Measurements from ENCODE around the gene CHST12. TPM values are rescaled to one million over a fixed set of nuclear protein-coding genes. Genes with fewer than 3 reads are reported as not detected.

CHST12 gene
- total and polyA plus RNA-seq, 7 donors = 1.2 to 11.9 (median 10.3) TPM

DNA sequence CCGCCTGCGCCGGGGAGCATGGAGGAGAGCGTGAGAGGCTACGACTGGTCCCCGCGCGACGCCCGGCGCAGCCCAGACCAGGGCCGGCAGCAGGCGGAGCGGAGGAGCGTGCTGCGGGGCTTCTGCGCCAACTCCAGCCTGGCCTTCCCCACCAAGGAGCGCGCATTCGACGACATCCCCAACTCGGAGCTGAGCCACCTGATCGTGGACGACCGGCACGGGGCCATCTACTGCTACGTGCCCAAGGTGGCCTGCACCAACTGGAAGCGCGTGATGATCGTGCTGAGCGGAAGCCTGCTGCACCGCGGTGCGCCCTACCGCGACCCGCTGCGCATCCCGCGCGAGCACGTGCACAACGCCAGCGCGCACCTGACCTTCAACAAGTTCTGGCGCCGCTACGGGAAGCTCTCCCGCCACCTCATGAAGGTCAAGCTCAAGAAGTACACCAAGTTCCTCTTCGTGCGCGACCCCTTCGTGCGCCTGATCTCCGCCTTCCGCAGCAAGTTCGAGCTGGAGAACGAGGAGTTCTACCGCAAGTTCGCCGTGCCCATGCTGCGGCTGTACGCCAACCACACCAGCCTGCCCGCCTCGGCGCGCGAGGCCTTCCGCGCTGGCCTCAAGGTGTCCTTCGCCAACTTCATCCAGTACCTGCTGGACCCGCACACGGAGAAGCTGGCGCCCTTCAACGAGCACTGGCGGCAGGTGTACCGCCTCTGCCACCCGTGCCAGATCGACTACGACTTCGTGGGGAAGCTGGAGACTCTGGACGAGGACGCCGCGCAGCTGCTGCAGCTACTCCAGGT, 29.7 kb downstream of the CHST12 start:
- Histone ChIP-seq H3K4me3 (no peak overlapping the region), H3K4me1 (no peaks in the 10 kb centered on the region), H3K27ac (no peak overlapping the region), H3K36me3 (peaks cover 8 to 45% (median 21%) of the 10 kb centered on the region in 4 donors), H3K9me3 (no peaks in the 10 kb centered on the region), H3K27me3 (no peaks in the 10 kb centered on the region)
- intact Hi-C loops (cut with DNase I) = no loop called here
- TF ChIP-seq POLR2AphosphoS5 (IDR thresholded peaks at IDR 0.05) (no peak), POLR2A (IDR thresholded peaks at IDR 0.05) (no peak), EP300 (IDR thresholded peaks at IDR 0.05) (no peak)
- TF ChIP-seq, protein P1, sequence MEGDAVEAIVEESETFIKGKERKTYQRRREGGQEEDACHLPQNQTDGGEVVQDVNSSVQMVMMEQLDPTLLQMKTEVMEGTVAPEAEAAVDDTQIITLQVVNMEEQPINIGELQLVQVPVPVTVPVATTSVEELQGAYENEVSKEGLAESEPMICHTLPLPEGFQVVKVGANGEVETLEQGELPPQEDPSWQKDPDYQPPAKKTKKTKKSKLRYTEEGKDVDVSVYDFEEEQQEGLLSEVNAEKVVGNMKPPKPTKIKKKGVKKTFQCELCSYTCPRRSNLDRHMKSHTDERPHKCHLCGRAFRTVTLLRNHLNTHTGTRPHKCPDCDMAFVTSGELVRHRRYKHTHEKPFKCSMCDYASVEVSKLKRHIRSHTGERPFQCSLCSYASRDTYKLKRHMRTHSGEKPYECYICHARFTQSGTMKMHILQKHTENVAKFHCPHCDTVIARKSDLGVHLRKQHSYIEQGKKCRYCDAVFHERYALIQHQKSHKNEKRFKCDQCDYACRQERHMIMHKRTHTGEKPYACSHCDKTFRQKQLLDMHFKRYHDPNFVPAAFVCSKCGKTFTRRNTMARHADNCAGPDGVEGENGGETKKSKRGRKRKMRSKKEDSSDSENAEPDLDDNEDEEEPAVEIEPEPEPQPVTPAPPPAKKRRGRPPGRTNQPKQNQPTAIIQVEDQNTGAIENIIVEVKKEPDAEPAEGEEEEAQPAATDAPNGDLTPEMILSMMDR (IDR thresholded peaks at IDR 0.05) = no peak
- no peak for DNase-seq
- WGBS, 2 donors = 98% methylated on average over 85 of the region's 85 CpGs

- TF ChIP-seq POLR2A (IDR thresholded peaks at IDR 0.05) = no peak
- no peak for TF ChIP-seq EP300 (IDR thresholded peaks at IDR 0.05)
- TF ChIP-seq, protein P1 (IDR thresholded peaks at IDR 0.05) = no peak
- TF ChIP-seq POLR2AphosphoS5 (IDR thresholded peaks at IDR 0.05) = no peak
- intact Hi-C loops (cut with DNase I) = no loop called here
- no peak overlapping the region for H3K4me3 ChIP-seq
- H3K36me3 ChIP-seq = peaks cover 8 to 45% (median 21%) of the 10 kb centered on the region in 4 donors
- WGBS, 2 donors = 94 to 96% methylated on average over 42 of the region's 42 CpGs
- H3K27me3 ChIP-seq = no peaks in the 10 kb centered on the region
- H3K27ac ChIP-seq = no peak overlapping the region
- H3K9me3 ChIP-seq = no peaks in the 10 kb centered on the region
- no peaks in the 10 kb centered on the region for H3K4me1 ChIP-seq
- DNase-seq = no peak
Measured at GRCh38 chr7:2433713-2434550, 30.5 kb downstream of the CHST12 start.

DNA sequence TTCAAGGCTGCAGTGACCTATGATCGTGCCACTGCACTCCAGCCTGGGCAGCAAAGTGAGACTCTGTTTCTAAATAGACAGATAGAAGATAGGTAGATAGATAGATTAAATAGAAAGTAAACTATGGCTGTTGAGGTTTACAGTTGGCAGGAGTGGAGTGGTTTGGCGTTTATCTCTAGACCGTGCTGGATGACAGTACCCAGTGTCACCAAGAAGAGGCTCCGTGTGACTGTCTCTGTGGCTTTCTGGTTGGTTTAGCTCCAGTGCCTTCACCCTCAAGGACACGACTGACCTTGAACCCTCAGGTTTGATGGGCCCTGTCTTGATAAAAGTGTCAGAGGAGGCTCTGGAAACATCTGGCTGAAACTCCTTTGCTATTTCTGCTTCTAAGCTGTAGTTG, 31.7 kb downstream of the CHST12 start:
- Histone ChIP-seq H3K27me3 (no peaks in the 10 kb centered on the region), H3K27ac (no peak overlapping the region), H3K4me1 (no peaks in the 10 kb centered on the region), H3K9me3 (no peaks in the 10 kb centered on the region), H3K4me3 (no peak overlapping the region), H3K36me3 (peaks cover 8 to 45% (median 21%) of the 10 kb centered on the region in 4 donors)
- intact Hi-C loops (cut with DNase I) = no loop called here
- TF ChIP-seq POLR2AphosphoS5 (IDR thresholded peaks at IDR 0.05) (no peak), POLR2A (IDR thresholded peaks at IDR 0.05) (no peak), EP300 (IDR thresholded peaks at IDR 0.05) (no peak)
- TF ChIP-seq, protein P1 (IDR thresholded peaks at IDR 0.05) = no peak
- 90 to 91% methylated on average over 5 of the region's 5 CpGs for WGBS, 2 donors
- DNase-seq = no peak

DNA sequence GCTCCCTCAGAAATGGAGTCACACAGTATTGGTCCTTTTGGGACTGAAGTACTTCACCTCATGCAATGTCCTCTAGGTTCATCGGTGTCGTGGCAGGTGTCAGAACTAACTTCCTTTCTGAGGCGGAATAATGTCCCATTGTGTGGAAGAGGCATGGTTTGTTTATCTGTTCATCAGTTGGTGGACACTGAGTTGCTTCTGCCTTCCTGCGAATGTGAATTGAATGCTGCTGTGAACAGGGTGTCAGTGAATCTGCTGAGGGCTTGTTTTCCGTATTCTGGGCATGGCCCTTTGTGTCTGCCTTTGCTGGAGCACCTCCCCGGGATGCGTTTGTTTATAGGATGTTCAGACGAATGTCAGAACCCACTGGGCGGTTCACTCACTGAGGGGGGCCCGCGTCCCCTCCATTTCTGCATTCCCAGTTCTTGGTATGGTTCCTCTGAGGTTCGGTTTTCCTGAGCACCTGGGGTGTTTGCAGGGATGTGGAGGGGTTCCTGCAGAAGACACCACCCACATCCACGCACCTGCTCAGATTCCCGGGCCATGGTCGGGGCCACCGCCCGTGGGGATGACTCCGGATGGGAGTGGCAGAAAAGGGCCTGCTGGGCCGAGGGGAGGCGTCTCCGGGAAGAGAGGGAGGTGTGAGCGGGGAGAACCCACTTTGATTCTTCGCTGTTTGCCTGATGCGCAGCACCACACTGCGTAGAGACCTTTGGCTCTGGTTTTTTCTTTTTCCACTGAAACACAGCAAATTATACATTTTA, 33.1 kb downstream of the CHST12 start:
- Histone ChIP-seq H3K4me3 (no peak overlapping the region), H3K4me1 (no peaks in the 10 kb centered on the region), H3K36me3 (peaks cover 8 to 45% (median 21%) of the 10 kb centered on the region in 4 donors), H3K9me3 (no peaks in the 10 kb centered on the region), H3K27ac (no peak overlapping the region), H3K27me3 (no peaks in the 10 kb centered on the region)
- TF ChIP-seq EP300 (IDR thresholded peaks at IDR 0.05) = no peak
- no peak for TF ChIP-seq POLR2A (IDR thresholded peaks at IDR 0.05)
- TF ChIP-seq POLR2AphosphoS5 (IDR thresholded peaks at IDR 0.05) = no peak
- TF ChIP-seq, protein P1 (IDR thresholded peaks at IDR 0.05) = no peak
- 83 to 88% methylated on average over 25 of the region's 25 CpGs for WGBS, 2 donors
- no peak for DNase-seq
- intact Hi-C loops (cut with DNase I) = no loop called here
